ENCODE data around the gene UBAP2L.
"Not testable (repeated sequence)": the region's sequence is repeated elsewhere in the genome, so short reads cannot be mapped to it uniquely, and the experiment has no call there.

- TF ChIP-seq CTCF (conservative IDR thresholded peaks at IDR 0.05 in 1 of 2, IDR thresholded peaks at IDR 0.05 in 1 of 2; ENCODE audit: low read depth in 1 of 2, low read length in 2 of 2); EZH2 (IDR thresholded peaks at IDR 0.05; ENCODE audit: low read length, missing control alignments): not testable (repeated sequence)
These were observed 93.5 kb downstream of the UBAP2L start for GRCh38 chr1:154314226-154314625.
